ENCODE results near the gene TAX1BP1.
"Not testable (repeated sequence)": the region's sequence is repeated elsewhere in the genome, so short reads cannot be mapped to it uniquely, and the experiment has no call there.

Gene TAX1BP1

DNA sequence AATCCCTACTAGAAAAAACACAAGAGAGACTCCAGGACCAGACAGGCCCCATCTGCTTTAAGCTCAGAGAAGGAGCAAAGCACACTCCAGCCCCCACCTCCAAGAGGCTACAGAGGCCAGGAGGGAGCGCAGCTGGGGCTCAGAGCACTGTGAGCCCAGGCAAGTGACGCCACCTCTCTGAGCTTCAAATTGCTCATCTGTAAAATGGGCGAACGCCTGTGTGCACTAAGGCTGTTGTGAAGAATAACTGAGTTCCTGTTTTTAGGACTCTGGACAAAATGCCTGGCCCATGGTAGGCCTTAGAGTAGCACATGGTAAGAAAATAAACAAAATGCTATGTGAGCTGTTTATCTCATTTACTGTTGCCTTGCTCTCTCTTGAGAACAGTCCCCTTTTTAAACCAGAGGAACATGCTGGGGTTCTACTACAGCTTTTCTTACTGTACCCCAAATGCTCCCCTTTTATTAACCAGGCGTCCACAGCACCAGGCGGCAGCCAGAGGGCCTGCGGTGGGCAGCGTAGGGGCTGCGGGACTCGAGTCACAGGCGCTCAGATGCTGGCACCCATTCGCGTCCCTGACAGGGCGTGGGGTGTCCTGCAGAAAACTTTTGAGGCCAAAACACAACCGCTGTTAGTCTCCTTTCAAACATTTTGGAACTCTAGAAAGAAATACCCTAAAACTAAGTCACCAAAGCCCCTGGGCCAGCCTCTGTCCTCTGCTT lies 103.8 kb downstream of the TAX1BP1 start:
- DNase-seq (ENCODE audit: low read depth in 2 of 2) = no peak

DNA sequence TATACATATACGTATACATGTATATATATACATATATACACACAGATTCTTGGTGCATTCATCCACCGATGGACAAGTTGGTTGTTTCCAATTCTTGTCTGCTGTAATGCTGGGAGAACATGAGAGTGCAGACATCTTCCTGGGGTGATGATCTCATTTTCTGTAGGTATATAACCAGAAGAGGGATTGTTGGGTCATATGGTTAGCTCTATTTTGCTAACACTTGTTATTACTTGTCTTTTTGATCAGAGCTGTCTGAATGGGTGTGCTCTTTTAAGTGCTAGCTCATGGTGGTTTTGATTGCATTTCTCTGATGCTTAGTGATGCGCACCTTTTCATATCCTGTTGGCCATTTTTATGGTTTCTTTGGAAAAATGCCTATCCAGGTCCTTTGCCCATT lies 106.4 kb downstream of the TAX1BP1 start:
- no peak for DNase-seq (ENCODE audit: low read depth in 2 of 2)

DNA sequence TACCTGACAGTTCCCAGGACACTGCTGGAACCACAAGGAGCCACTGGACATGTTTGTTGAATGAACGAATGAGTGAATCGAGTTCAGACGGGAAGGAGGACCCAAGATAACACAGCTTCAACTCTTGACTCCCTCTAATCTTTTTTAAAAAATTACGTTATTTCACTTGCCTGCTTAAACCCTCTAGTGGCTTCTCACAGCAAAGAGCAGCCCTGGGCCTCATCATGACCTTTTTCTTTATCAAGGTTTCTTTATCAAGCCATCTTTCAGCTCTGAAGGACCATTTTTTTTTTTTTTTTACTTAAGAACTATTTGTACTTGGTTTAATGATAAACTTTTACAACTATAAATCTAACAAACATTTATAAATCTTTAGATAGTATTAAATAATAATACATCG lies 110.6 kb downstream of the TAX1BP1 start:
- DNase-seq (ENCODE audit: low read depth in 2 of 2) = no peak

DNA sequence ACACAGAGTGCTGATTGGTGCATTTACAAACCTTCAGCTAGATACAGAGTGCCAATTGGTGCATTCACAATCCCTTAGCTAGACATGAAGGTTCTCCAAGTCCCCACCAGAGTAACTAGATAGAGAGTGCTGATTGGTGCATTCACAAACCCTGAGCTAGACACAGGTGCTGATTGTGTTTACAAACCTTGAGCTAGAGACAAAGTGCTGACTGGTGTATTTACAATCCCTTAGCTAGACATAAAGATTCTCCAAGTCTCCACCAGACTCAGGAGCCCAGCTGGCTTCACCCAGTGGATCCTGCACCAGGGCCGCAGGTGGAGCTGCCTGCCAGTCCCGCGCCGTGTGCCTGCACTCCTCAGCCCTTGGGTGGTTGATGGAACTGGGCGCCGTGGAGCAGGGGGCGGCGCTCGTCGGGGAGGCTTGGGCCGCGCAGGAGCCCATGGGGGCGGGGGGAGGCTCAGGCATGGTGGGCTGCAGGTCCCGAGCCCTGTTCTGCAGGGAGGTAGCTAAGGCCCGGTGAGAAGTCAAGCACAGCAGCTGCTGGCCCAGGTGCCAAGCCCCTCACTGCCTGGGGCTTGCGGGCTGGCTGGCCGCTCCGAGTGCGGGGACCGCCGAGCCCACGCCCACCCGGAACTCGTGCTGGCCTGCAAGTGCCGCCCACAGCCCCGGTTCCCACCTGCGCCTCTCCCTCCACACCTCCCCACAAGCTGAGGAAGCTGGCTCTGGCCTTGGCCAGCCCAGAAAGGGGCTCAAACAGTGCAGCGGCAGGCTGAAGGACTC lies 116.9 kb downstream of the TAX1BP1 start:
- DNase-seq (ENCODE audit: low read depth in 2 of 2) = not testable (repeated sequence)

DNA sequence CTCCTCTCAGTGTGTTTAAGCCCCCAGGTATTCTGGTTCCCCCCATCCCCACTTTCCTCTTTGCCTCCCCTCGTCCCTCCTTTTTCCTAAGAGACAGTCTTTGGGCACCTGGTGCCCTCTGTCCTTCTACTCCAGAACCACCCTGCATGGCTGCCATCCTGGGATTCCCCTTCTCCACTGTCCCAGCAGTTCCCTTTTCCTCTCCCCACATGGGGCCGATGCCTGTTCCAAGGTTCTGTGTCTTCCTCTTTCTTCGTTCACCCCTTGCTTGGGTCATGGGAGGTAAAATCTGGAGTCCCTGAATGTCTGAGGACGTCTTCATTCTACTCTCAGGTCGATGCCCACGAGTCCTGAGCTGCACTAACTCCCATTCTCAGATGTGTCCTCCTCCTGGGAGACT lies 120.8 kb downstream of the TAX1BP1 start:
- no peak for DNase-seq (ENCODE audit: low read depth in 2 of 2)

DNA sequence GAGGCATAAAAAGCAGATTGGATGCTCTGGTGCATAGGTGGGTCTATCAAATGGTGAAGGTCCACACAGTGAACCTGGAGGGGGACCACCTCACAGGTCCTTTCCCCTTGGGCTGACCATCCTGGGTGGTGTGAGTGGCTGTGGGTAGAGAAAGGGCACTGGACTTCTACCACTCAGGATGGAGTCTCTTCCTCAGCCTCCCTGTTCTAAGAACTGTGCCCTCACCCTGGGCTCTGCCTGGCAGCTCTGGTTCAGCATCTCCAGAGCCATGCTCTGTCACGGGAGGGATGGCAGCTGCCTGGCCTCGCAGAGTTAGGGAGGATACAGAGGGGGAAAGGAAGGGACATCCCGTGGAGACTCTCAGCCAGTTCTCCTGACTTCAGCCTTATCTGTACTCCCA lies 121.8 kb downstream of the TAX1BP1 start:
- no peak for DNase-seq (ENCODE audit: low read depth in 2 of 2)

DNA sequence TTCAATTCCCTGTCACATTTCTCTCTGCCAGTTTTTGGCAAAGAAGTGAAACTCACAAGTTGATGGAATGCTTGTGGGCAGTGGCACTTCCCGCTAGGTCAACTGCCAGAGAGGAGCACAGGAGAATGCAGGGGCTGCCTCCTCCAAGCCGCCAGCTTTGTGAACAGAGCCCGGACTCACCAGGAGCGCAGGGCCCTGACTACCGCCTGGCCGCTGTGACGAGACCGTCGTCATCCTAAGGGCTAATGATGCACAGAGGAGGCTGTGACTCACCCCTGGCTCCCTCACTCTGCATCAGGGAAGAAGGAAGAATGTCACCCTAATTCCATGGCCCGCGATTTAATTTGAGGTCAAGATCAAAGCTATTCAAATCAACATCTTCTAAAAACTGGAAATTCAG lies 123.9 kb downstream of the TAX1BP1 start:
- DNase-seq (ENCODE audit: low read depth in 2 of 2) = no peak

DNA sequence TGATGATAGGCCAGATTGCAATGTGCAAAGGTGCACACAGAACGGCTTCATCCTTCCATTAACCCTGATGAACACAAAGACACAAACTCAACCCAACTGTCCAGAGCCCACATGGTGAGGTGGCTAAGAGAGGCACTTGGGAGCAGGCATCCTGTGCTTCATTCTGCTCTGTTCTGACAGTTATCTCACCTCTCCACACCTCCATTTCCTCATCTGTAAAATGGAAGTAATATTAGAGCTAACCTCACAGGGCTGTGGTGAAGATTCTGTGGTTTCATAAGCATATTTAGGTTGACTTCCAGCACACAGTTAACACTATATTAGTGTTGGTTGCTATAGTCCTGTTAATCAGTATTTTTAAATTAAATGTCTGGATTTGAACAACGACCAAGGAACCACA lies 126.3 kb downstream of the TAX1BP1 start:
- DNase-seq (ENCODE audit: low read depth in 2 of 2) = no peak

DNA sequence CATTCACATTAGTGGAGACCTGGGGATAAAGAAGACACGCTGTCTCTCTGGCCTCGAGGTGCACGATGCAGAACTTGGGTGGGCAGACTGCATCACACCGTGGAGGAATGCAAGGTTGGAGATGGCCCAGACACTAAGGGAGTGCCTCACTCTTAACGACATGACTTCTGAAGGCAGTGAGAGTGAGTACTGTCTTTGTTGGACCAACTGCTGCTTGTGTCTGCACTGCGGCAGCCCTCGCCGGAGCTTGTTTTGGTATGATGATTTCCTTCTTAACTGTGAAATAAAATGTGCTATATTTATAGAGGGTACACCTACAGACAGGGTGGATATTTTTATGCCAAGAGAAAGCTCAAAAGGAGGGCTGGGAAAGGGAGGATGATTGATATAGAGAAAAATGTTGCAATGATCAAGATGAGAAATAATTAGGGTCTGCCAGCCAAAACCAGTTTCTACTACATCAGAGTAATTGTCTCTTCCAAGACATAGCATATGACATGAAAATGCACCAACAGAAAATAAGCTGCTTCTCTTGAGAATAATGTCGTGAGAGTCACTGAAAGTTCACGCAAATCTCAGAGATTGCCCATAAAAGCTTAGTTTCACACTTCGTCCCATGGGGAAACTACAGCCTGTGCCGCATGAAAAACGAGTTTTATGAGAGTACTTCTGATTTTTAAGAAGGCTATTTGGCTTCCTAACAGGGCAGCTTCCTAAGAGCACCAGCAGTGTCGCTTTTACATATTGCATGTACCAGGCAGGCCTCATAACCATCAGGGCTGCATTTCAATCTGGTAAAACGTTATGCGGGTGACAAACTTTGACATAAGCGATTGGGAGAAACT lies 127.1 kb downstream of the TAX1BP1 start:
- DNase-seq (ENCODE audit: low read depth in 2 of 2) = no peak

DNA sequence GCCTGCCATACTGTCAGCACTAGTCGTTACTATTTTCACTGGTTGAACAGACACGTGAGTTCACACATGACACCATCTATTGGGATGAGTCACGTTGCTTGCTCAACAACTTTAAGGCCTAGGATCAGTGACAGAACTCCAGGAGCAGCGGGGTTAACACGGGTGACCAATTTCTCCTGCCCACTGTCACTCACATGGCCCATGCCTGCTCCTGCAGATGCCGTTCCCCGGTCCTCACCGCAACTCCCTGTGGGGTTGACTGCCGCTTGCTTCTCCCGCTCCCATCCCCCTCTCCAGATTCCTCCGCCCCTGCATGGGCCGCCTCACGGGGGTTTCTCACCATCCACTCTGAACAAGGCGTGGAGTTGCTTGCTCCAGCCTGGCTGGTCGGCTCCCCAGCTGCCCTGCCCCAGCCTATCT lies 128.2 kb downstream of the TAX1BP1 start:
- DNase-seq (ENCODE audit: low read depth in 2 of 2) = no peak

DNA sequence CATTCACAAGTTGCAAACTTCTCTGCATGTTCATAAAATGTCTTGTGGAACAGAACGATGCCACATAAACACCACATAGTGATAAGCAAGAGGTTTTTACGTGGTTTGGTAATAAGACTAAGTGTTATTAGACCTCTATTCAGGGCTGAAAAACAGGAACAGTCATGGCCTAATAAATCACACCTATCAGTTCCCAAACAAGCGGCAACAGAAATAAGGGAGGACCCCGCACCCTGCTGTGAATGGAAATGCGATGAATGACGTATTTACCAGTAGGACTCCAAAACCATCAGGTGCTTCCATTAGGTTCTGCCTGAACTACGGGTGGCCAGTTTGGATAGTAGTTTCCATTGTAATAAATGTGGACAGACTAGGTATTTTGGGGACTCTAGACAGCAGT lies 129.1 kb downstream of the TAX1BP1 start:
- no peak for DNase-seq (ENCODE audit: low read depth in 2 of 2)

DNA sequence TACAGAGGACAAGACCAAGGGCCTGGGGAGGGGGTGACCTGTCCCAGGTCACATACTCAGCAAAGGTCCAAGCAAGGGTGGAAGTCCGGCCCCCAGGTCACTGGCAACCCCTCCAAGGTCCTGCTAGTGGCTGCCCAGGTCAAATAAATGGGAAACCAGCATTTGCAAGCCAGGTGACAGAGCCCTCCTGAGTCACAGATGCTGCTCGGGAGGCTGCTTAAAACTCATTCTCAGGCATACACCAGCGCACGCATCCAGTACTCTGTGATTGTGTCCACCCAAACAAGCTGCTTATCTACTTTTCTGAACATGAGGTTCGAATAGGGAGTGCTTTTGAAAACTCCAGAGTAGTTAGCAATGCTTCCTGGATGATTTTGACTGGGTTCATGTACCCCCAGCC lies 130.6 kb downstream of the TAX1BP1 start:
- no peak for DNase-seq (ENCODE audit: low read depth in 2 of 2)

DNA sequence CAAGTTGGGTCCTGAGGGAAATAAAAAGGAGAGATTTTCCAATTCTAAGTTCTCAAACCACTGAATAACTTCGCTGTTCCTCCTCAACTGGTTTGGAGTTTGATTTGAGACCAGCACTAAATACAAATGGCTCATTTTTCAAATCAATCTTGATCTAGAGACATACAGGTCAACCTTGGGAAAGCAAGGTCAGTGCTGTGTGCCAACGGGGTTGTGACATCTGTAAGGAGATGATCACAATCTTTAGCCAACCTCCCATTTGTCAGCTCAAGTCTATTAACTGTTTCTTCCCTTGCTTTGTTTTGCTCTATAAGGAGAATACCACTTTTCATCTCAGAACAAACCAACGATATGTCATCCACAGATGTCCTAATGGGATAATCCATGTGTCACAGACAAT lies 131.1 kb downstream of the TAX1BP1 start:
- DNase-seq (ENCODE audit: low read depth in 2 of 2) = no peak

DNA sequence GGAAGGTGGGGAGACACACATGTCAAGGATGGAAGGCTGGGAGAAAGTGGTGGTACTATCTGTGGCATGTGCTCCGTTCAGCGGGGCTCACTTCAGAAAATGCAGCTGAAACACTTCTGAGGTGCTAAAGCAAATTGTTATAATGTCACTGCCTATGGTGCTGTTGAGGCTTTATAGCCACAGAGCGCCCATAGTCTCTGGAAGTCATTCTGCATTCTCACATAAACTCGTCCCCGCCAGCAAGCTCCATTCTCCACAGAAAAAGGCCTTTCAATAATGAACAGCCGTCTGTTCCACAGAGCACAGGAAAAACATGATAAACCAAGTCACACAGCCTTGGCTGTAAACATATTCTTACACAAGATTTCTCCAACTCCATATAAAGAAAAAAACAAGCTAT lies 131.9 kb downstream of the TAX1BP1 start:
- no peak for DNase-seq (ENCODE audit: low read depth in 2 of 2)

DNA sequence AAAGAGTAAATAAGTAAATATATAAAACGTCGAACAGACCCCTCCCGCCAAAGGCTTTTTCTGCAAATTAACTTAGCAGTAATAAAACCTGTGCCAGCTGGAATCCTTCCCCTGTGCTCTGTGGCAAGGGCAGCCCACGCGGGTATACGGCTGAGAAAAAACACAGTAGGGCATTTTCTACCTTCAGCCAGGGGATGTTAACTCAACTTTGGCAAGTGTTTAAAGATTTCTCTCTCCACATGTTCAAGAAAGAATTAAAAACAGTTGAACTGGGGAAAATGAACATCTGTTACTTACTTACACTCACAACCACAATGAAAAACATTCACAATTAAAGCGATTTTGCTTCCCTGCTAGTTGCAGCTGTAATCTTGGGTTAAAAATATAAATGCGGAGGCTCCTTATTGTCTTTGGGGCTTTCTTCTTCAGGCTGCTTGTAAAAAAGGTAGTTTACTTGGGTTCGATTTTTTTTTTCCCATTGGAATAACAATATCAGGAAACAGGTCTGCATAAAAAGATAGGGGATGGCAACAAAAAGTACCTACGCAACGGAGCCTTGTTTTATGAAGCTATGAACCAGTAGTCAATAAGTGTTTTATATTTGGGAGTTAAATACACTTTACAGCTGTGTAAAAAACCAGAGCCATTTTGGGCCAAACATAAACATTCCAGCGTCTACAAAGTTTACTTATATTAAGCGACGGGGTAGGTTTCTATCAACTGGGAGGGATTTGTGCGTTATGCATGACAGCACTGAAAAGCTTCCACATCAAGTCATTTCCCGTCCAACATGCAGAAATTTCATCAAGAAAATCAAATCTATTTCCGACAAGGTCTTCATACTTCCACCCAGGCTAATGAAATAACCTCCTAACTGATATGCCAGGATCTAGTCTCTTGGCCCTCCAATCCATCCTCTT lies 132.7 kb downstream of the TAX1BP1 start:
- no peak for DNase-seq (ENCODE audit: low read depth in 2 of 2)

DNA sequence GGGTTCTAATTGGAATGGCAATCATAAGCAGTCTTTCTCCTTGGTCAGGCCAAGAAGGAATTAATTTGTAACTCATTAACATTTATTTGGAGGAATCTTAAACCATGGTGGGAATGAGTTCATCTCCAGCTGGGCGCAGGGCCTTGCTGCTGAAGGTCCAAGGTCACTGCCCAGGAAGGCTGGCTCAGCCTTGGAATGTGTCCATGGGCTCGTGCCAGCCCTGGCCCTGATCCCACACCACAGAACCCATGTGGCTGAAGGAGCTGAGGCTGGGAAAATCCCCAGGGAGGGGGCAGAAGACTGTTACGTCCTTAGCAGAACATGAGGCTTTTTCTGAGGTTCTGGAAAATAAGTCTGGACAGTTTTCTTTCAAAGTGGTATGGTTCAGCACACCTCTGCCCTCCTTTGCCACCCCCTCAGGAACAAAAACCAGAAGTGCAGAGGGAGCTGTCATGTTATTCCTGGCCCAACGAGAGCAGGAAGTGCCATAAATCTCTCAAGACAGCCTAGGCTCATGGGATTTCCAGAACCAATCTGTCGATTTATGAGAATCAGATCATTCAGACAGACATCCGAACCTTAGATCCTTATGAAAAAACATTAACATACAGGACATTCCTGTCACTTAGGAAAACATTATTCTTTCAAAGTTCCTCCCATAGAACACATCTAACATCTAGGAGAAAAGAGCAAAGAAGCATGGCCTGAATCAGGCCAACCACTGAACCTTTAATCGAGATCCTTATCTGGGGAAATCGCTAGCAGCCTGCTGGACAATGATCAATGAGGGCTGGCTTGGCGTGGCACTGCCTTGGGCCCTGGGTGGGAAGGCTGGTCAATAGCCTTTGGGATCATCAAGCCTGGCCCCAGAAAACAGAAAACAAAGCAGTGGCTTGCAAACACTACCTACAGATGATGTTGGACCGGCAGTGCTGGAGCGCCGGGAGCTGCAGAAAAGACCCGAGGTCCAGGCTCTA lies 134.3 kb downstream of the TAX1BP1 start:
- DNase-seq (ENCODE audit: low read depth in 2 of 2) = no peak

DNA sequence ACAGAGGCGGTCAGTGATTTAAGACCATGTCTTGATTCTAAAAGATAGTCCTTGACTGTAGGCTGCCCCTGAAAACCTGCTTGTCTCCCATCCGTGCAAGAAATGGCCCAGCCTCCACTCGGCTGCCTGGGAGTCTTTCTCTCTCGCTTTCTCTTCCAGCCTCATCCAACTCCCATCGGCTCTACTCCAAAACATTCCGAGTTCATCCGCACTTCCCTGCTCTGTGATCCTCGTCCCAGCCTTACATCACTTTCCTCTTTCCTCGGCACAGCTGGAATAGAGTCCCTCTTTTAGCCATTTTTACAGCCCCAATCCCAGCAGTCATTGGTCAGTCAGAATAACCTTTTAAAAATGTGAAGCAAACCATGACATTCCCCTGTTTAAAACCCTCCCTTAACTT lies 135.1 kb downstream of the TAX1BP1 start:
- no peak for DNase-seq (ENCODE audit: low read depth in 2 of 2)

DNA sequence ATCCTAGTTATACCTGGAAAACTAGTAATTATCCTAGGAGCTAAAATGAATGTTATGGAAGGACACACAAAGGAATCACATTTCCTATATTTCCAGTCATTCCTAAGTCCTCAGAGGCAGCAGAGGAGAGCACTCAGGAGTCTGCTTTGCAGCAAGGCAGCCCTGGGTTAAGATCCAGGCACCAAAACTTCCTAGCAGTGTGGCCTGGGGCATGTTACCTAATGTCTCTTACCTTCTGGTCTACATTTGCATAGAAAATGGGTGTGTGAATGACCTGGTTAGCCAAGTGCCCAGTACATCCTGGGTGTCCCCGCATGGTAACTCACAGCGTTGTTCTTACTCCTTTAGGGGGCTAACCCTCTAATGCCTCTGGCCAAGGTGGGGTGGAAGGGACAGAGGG lies 135.9 kb downstream of the TAX1BP1 start:
- DNase-seq (ENCODE audit: low read depth in 2 of 2) = no peak

DNA sequence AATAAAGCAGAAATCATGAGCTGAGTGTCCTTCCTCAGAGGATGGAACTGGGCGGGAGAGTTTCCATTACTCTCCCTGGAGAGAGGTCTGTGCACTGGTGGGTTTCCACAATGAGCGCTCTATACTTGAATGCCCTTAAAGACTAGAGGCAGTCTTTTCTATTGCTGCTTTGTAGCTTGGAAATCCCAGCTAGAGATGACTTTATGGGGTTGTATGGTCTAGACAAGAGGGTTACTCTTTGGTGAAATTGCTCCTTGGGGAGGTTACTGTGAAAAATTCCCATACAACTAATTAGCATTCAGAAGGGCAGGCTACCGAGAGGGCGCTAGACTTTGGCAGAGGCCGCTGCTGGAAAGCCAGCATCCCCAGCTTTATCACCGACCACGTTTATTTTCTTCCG lies 136.8 kb downstream of the TAX1BP1 start:
- DNase-seq (ENCODE audit: low read depth in 2 of 2) = no peak
